Fibroblast of lung (primary cell): ENCODE data around the gene RNF38. TPM values are rescaled to one million over a fixed set of nuclear protein-coding genes. Genes with fewer than 3 reads are reported as not detected.

ENCODE experiments used
- DNase-seq, 2 donors: peaks; one replicate each; pipeline versions ENCODE4 v3.0.0 to v3.0.0-alpha.2; 2010; ENCODE audit warnings: low read depth in 2 of 2
- H2AFZ ChIP-seq: 2 replicates; pipeline ENCODE4 v1.5.1; 2012; ENCODE audit warnings: low read length, control low read depth, inconsistent platforms
- H3K27ac ChIP-seq: 2 replicates; pipeline ENCODE4 v1.5.1; 2011; ENCODE audit warnings: low read length, control low read depth; ENCODE audit not compliant: insufficient read depth
- H3K27me3 ChIP-seq: 2 replicates; pipeline ENCODE4 v1.5.1; 2011; ENCODE audit warnings: mild to moderate bottlenecking, low read length; ENCODE audit not compliant: control insufficient read depth, insufficient read depth
- H3K36me3 ChIP-seq: 2 replicates; pipeline ENCODE4 v1.5.1; 2011; ENCODE audit warnings: low read length; ENCODE audit not compliant: control insufficient read depth, insufficient read depth
- H3K4me1 ChIP-seq: 2 replicates; pipeline ENCODE4 v1.5.1; 2011; ENCODE audit warnings: low read length; ENCODE audit not compliant: control insufficient read depth, insufficient read depth; ENCODE audit errors: extremely low read depth
- H3K4me2 ChIP-seq: 2 replicates; pipeline ENCODE4 v1.5.1; 2011; ENCODE audit warnings: low read length, control low read depth; ENCODE audit not compliant: insufficient read depth; ENCODE audit errors: extremely low read depth
- H3K4me3 ChIP-seq, 4 experiments: fragments of 200-600 bp in 1 of 4; sonication (generic) in 1 of 4; replicated peaks in 1 of 4; 2 replicates each; pipeline ENCODE4 v1.5.1; 2011 to 2016; ENCODE audit warnings: low read length in 4 of 4, low read depth in 3 of 4, mild to moderate bottlenecking in 3 of 4, control low read depth in 2 of 4, inconsistent platforms in 1 of 4, mixed read lengths in 1 of 4; ENCODE audit not compliant: insufficient read depth in 1 of 4; ENCODE audit errors: control extremely low read depth in 1 of 4
- H3K79me2 ChIP-seq: 2 replicates; pipeline ENCODE4 v1.5.1; 2012; ENCODE audit warnings: mild to moderate bottlenecking, low read length, inconsistent platforms; ENCODE audit not compliant: control insufficient read depth, insufficient read depth
- H3K9ac ChIP-seq: 2 replicates; pipeline ENCODE4 v1.5.1; 2011; ENCODE audit warnings: mild to moderate bottlenecking, low read length, control low read depth; ENCODE audit not compliant: insufficient read depth
- H3K9me3 ChIP-seq: 2 replicates; pipeline ENCODE4 v1.5.1; 2012; ENCODE audit warnings: low read depth, low read length; ENCODE audit not compliant: control insufficient read depth, insufficient read depth
- H4K20me1 ChIP-seq: 2 replicates; pipeline ENCODE4 v1.5.1; 2011; ENCODE audit warnings: low read length; ENCODE audit not compliant: control insufficient read depth, insufficient read depth; ENCODE audit errors: extremely low read depth
- EZH2 ChIP-seq: IDR thresholded peaks from 2 replicates; pipeline ENCODE4 v1.5.1; 2012; ENCODE audit warnings: low read length, control low read depth, mild to moderate bottlenecking; ENCODE audit errors: missing control alignments
- polyA plus RNA-seq, 2 donors: library from polyadenylated mRNA; depleted of rRNA in 1 of 2; stranded (reverse) in 1 of 2; unstranded in 1 of 2; fragments of >200 nt; gene quantifications; 2 replicates each; pipeline ENCODE4 v1.2.1, GENCODE V29; 2011 to 2012; ENCODE audit warnings: missing spikeins in 1 of 2
- total RNA-seq: library from RNA; depleted of rRNA; stranded (reverse); fragments of >200 nt; gene quantifications from 2 replicates; pipeline ENCODE4 v1.2.1, GENCODE V29; 2014
- TF ChIP-seq, protein P1 (sequence below), 2 donors: IDR thresholded peaks in 1 of 2; conservative IDR thresholded peaks in 1 of 2; 1 replicate in 1 of 2; 2 replicates in 1 of 2; pipeline ENCODE4 v1.5.1; 2011 to 2012; ENCODE audit warnings: low read length in 2 of 2, control low read depth in 1 of 2, inconsistent platforms in 1 of 2, low read depth in 1 of 2, mild to moderate bottlenecking in 1 of 2

RNF38 gene
- total and polyA plus RNA-seq, 2 donors (not counting 1 experiment from before 2014, with no cell fraction given): 8.9 to 18.8 TPM

DNA sequence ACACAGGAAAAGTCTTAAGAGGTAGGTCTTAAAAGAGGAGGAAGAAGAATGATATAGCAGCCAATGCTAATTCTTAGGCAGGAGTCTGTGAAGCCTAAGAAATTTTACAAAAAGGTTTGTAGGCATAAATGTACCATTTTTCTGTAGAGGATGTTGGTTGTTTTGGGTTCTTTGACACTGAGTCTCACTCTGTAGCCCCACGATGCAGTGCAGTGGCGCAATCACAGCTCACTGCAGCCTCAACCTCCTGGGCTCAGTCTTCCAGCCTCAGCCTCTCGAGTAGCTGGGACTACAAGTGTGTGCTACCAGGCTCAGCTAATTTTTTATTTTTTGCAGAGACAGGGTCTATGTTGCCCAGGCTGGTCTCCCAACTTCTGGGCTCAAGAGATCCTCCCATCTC, 37.7 kb upstream of the RNF38 start:
- H3K4me1 ChIP-seq: no peaks in the 10 kb centered on the region
- H3K9ac ChIP-seq: no peak overlapping the region
- no peak for TF ChIP-seq EZH2
- TF ChIP-seq, protein P1, sequence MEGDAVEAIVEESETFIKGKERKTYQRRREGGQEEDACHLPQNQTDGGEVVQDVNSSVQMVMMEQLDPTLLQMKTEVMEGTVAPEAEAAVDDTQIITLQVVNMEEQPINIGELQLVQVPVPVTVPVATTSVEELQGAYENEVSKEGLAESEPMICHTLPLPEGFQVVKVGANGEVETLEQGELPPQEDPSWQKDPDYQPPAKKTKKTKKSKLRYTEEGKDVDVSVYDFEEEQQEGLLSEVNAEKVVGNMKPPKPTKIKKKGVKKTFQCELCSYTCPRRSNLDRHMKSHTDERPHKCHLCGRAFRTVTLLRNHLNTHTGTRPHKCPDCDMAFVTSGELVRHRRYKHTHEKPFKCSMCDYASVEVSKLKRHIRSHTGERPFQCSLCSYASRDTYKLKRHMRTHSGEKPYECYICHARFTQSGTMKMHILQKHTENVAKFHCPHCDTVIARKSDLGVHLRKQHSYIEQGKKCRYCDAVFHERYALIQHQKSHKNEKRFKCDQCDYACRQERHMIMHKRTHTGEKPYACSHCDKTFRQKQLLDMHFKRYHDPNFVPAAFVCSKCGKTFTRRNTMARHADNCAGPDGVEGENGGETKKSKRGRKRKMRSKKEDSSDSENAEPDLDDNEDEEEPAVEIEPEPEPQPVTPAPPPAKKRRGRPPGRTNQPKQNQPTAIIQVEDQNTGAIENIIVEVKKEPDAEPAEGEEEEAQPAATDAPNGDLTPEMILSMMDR (conservative IDR thresholded peaks at IDR 0.05 in 1 of 2, IDR thresholded peaks at IDR 0.05 in 1 of 2; ENCODE audit: low read depth in 1 of 2, low read length in 2 of 2): no peak
- no peaks in the 10 kb centered on the region for H3K79me2 ChIP-seq
- H3K27me3 ChIP-seq: no peaks in the 10 kb centered on the region
- DNase-seq: no peak
- H3K4me3 ChIP-seq: no peak overlapping the region
- H2AFZ ChIP-seq: no peak overlapping the region
- H3K36me3 ChIP-seq: peaks cover 1% of the 10 kb centered on the region
- H4K20me1 ChIP-seq: no peaks in the 10 kb centered on the region
- H3K9me3 ChIP-seq: no peaks in the 10 kb centered on the region
- no peak overlapping the region for H3K4me2 ChIP-seq
- no peak overlapping the region for H3K27ac ChIP-seq

GRCh38 chr9:36436909-36437308, 36.8 kb upstream of the RNF38 start:
- Histone ChIP-seq H3K27me3 (no peaks in the 10 kb centered on the region), H3K36me3 (no peaks in the 10 kb centered on the region), H3K4me2 (no peak overlapping the region), H2AFZ (no peak overlapping the region), H3K79me2 (no peaks in the 10 kb centered on the region), H4K20me1 (no peaks in the 10 kb centered on the region), H3K4me3 (no peak overlapping the region), H3K4me1 (no peaks in the 10 kb centered on the region), H3K27ac (no peak overlapping the region), H3K9ac (no peak overlapping the region), H3K9me3 (no peaks in the 10 kb centered on the region)
- TF ChIP-seq, protein P1 (conservative IDR thresholded peaks at IDR 0.05 in 1 of 2, IDR thresholded peaks at IDR 0.05 in 1 of 2; ENCODE audit: low read depth in 1 of 2, low read length in 2 of 2): no peak
- no peak for TF ChIP-seq EZH2
- DNase-seq: peak in 1 of 2 donors; percentile 16

GRCh38 chr9:36433386-36433785, 33.3 kb upstream of the RNF38 start:
- Histone ChIP-seq H3K79me2 (no peaks in the 10 kb centered on the region), H3K4me3 (no peak overlapping the region), H3K27me3 (no peaks in the 10 kb centered on the region), H3K27ac (no peak overlapping the region), H4K20me1 (no peaks in the 10 kb centered on the region), H3K9ac (no peak overlapping the region), H3K9me3 (no peaks in the 10 kb centered on the region), H3K4me2 (no peak overlapping the region), H3K4me1 (no peaks in the 10 kb centered on the region), H3K36me3 (no peaks in the 10 kb centered on the region), H2AFZ (no peak overlapping the region)
- DNase-seq: no peak
- TF ChIP-seq, protein P1 (conservative IDR thresholded peaks at IDR 0.05 in 1 of 2, IDR thresholded peaks at IDR 0.05 in 1 of 2; ENCODE audit: low read depth in 1 of 2, low read length in 2 of 2): no peak
